IPS DF 4.7 (cell line): ENCODE measurements around the gene UFD1.
"Not testable (repeated sequence)": the region's sequence is repeated elsewhere in the genome, so short reads cannot be mapped to it uniquely, and the experiment has no call there.

Experiments used
- DNase-seq: peaks from one replicate; pipeline ENCODE4 v3.0.0-alpha.2; 2013; ENCODE audit warnings: low spot score; ENCODE audit errors: extremely low read depth

The UFD1 gene

GRCh38 chr22:19449422-19449767 lies 29.6 kb downstream of the UFD1 start:
- DNase-seq: no peak

- no peak for DNase-seq
These were observed 30.1 kb downstream of the UFD1 start for GRCh38 chr22:19448739-19449421.

GRCh38 chr22:19448076-19448607 lies 30.9 kb downstream of the UFD1 start:
- no peak for DNase-seq

DNA sequence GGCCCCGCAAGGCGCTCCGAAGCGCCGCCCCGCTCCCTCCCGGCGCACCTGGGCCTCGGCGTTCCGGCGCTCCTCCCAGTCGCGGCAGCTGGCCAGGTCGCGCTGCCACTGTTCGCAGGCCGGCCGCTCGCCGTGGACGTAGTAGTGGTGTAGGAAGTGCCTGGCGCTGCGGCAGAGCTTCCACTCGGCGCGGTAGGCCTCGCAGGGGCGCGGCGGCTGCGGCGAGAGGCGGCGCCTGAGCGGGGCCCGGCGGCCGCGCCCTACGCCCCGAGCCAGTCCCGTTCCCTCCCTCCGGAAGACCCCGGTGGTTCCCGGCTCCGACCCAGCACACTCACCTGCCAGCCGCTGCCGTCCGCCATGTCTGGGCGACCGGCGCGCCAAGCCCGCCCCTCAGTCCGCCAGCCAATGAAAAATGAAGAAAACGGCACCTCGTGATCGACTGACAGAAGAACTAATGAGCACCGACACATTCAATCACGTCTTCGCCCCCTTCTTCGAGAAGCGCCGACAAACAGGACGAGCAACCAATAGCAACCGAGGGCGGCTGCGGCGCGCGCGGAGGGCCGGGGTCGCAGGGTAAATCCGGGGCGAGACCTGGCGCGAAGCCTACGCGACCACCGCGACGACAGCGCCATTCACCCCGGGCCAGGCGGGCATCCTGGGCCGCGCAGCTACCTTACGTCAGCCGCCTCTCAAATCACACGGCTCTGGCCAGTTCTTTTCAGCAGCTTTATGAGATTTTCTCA lies 31.5 kb downstream of the UFD1 start, which contains the start of gene C22orf39:
C22orf39 (minus strand) TSS at position 382 of the 746 bp plus-strand sequence; CDS start at position 359, 23 bp downstream.
- DNase-seq: peak; percentile 85

DNA sequence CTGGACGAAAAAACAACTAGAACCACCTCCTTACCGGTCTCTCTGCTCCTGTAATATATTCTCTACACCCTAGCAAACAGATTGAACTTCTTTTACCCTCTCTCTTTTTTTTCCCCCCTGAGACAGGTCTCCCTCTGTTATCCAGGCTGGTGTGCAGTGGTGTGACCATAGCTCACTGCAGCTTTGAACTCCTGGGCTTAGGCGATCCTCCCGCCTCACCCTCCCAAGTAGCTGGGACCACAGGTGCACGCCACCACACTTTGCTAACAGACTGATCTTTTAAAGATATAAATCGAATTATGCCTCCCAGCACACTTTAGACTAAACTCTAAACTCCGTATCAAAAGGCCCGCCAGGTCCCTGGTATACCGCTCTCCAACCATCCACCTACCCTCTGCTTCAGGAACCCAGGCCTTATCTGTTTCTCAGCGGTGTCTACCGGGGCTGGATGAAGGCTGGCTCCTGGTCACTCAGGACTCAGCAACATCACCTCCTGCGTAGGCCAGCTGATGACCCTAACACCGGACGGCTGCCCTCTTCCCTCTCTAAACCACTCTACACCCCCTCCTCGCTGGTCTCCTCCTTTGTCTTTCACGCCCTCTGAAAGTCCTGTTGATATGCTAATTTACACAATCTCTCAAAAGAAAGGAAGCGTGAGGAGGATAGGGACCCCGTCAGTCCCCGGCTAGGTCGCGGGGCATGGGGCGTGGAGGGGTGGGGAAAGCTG lies 32.2 kb downstream of the UFD1 start:
- DNase-seq: no peak

- DNase-seq: not testable (repeated sequence)
These were observed 33.6 kb downstream of the UFD1 start for GRCh38 chr22:19445279-19445982.

GRCh38 chr22:19443544-19444211 lies 35.3 kb downstream of the UFD1 start:
- no peak for DNase-seq

GRCh38 chr22:19442166-19442565 lies 36.8 kb downstream of the UFD1 start:
- no peak for DNase-seq

GRCh38 chr22:19440411-19441195 lies 38.4 kb downstream of the UFD1 start:
- DNase-seq: no peak

DNA sequence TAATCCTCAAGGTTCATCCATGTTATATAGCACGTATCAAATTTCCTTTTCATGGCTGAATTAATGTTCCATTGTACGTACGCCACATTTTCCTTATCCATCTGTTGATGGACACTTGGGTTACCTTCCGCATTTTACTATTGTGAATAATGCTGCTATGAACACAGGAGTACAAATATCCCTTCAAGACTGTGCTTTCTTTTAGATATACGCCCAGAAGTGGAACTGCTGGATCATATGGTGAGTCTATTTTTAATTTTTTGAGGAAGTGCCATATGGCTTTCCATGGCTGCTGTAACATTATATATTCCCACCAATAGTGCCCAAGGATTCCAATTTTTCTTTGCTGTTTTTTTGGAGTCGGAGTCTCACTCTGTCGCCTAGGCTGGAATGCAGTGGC lies 40.7 kb downstream of the UFD1 start:
- no peak for DNase-seq

- not testable (repeated sequence) for DNase-seq
These were observed 42.4 kb downstream of the UFD1 start for GRCh38 chr22:19436444-19437161.

GRCh38 chr22:19434829-19435580 lies 44.0 kb downstream of the UFD1 start:
- no peak for DNase-seq

- DNase-seq: no peak
These were observed 44.6 kb downstream of the UFD1 start for GRCh38 chr22:19434401-19434800.

- no peak for DNase-seq
These were observed 46.7 kb downstream of the UFD1 start, which contains the start of gene MRPL40 for GRCh38 chr22:19432133-19432851. TSS of gene MRPL40 (plus strand) at chr22:19432545. CDS start at chr22:19432555, 10 bp downstream.

DNA sequence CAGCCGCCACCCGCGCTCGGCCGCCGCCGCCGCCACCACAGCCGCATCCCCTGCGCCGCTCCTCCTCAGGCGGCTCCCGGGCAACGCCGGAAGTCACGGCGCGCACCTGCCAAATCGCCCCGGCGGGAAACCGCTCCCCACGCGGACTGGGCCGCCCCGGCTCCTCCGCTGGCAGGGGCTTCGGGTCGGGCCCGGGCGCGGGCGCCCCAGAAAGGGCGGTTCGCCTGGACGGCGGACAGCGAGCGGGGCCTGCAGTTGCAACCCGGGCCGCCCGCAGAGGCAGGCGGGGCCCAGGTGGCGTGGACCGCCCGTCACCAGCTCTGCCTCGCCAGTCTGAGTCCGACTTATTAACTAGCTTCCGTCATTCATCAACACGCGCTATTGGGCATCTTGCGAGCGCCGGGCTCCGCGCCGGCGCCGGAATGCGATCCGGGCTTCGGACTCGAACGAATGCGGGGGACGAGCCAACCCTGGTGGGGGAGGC lies 47.3 kb downstream of the UFD1 start, which contains the start of gene HIRA:
HIRA (minus strand) TSS at position 85 of the 484 bp plus-strand sequence. CDS start 257 bp downstream, outside the sequence.
- no peak for DNase-seq

GRCh38 chr22:19430890-19431541 lies 48.0 kb downstream of the UFD1 start:
- no peak for DNase-seq
